ENCODE results near the gene CTU2.

GRCh38 chr16:88691924-88692560, 14.3 kb upstream of the CTU2 start:
- no peak for TF ChIP-seq CTCF (IDR thresholded peaks at IDR 0.05)
- TF ChIP-seq NR1H2 (CRISPR knock-in tag; IDR thresholded peaks at IDR 0.05) = no peak
- no peak for TF ChIP-seq ARID4B (CRISPR knock-in tag; IDR thresholded peaks at IDR 0.05; ENCODE audit: borderline replicate concordance)
- no peak for TF ChIP-seq FOXP4 (CRISPR knock-in tag; IDR thresholded peaks at IDR 0.05)
- no peak for TF ChIP-seq TEAD4 (CRISPR knock-in tag; IDR thresholded peaks at IDR 0.05)
- TF ChIP-seq CBFB (CRISPR knock-in tag; IDR thresholded peaks at IDR 0.05; ENCODE audit: low read depth) = no peak
- TF ChIP-seq AFF4 (CRISPR knock-in tag; IDR thresholded peaks at IDR 0.05; ENCODE audit: borderline replicate concordance) = no peak
- TF ChIP-seq USF2 (CRISPR knock-in tag; IDR thresholded peaks at IDR 0.05) = no peak
- TF ChIP-seq ZNF416 (CRISPR knock-in tag; IDR thresholded peaks at IDR 0.05) = no peak
- no peak for TF ChIP-seq SP1 (CRISPR knock-in tag; conservative IDR thresholded peaks at IDR 0.05)
- no peak for TF ChIP-seq ZNF138 (CRISPR knock-in tag; conservative IDR thresholded peaks at IDR 0.05)
- TF ChIP-seq NR2C2 (CRISPR knock-in tag; IDR thresholded peaks at IDR 0.05) = no peak
- no peak for TF ChIP-seq E2F4 (CRISPR knock-in tag; IDR thresholded peaks at IDR 0.05; ENCODE audit: borderline replicate concordance, low read depth)
